ENCODE measurements around the gene BRI3BP.
"Not testable (repeated sequence)": the region's sequence is repeated elsewhere in the genome, so short reads cannot be mapped to it uniquely, and the experiment has no call there.

BRI3BP gene

DNA sequence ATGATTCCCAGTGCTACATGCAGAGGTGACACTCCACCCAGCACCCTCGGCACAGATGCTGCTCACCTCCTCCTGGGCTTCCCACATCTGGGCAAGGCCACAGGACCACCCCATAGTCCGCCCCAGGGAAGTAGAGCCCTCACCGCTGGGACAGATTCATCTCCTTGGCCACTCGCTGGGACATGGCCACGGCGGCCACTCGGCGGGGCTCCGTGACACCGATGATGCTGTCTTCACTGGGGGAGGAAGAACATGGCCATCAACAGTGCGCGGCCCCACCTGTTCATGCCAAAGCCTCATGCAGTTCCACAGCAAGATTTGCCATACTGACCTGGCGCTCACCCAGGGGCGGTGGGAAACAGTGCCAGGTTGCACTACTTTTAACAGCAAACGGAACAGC lies 18.2 kb upstream of the BRI3BP start:
- DNase-seq: no peak

DNA sequence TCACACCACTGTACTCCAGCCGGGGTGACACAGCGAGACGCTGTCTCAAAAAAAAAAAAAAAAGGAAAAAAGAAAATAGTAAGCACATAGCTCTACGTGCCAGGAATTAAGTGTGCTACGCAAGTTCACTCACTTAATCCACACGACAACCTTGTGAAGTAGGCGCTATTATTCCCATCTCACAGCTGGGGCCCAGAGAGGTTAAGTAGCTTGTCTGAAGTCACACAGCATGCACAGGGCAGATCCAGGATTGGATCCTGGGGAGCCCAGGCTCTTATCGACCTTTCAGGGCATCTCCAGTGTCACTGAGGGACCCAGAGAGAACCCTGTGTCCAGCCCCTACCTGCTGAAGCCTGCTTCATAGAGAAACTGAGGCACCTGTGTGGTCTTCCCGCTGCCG lies 16.4 kb upstream of the BRI3BP start:
- DNase-seq: no peak

DNA sequence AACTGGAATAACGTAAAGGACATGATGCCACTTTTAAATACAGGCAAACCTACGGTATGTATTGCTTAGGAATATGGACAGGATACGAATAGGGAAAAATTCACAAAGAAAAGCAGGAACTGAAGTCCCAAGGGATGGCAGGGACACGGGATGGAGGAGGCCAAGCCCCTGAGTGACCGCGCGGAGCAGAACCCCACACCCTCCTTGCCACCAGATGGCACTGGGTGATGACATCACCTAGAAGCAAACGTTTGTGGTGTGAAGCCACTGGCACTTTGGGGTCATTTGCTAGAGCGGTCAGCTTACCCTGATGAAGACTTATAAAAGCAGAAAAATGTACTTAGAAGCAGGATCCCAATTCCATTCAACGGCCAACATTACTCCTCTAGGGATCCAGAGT lies 13.9 kb upstream of the BRI3BP start:
- no peak for DNase-seq

DNA sequence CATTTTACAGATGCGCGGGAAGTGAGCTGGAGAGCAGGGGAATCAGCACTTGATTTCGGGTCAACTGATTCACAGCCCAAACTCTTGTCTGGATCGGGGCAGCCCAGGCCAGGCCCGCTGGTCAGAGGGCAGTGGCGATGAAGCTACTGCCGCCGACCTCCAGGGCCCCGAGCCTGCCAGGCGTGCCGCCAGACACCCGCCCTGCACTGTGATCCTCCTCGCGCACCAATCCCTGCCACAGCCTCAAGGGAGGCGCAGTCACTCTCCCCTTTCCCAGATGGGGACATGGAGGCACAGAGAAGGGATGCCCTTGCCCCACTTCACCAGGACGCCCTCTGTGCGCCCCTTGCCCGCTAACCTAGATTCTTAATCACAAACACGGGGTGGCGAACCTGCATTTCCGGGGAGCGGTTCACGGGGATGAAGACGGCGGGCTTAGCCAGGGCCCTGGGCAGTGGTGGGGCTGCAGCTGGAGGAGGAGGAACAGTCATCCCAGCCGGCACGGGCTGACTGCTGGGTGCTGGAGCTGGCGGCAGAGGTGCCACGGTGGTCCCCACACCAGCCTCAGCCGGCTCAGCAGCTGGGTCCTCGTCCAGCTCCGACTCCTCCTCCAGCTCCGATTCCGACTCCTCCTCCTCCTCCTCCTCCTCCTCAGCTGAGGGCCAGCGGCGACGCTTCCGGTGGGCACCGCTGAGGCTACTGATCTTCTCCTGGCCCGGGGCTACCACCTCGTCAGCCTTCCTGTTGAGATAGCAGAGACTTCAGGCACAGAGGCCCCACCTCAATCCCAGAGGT lies 13.2 kb upstream of the BRI3BP start:
- no peak for DNase-seq

DNA sequence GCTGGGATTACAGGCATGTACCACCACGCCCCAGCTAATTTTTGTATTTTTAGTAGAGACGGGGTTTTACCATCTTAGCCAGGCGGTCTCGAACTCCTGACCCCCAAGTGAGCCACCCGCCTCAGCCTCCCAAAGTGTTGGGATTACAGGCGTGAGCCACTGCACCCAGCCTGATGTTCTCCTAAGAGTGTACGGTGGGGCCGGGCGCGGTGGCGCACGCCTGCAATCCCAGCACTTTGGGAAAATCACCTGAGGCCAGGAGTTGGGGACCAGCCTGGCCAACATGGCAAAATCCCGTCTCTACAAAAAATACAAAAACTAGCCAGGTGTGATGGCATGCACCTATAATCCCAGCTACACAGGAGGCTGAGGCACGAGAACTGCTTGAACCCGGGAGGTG lies 6.6 kb upstream of the BRI3BP start:
- not testable (repeated sequence) for DNase-seq

DNA sequence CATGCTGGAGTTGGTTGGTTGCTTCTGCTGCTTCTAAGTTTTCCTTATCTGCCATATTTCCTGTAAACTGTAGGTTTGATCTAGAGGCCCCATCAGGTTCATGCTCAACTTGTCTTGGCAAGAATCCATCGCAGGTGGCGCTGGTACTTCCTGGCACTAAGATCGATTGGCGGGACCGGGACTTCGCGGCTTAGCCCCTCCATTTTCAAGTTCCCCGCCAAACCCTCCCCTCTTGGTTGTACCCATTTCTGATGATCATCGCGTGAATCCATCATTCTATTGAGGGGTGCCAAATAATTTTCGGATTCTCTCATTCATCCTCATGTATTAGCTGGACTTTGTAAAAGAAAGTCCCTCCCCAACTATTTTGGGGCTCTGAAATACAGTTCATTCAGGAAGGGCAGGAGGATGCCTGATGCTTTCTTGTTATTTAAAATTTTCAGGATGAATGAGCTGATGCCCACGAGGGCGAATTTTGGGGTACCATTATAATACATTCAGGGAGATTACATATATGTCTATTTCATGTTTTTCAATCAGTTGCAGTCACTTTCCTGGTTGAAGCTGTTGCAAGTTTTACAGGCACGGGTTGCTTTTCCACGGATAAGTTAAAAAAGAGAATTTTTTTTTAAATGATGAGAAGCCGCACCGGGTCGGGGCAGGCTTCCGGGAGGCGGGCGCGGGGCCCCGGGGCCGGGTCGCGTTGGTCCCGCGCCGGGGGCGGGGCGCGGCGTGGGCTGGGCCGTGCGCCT lies 395 bp upstream of the BRI3BP start:
- peak; percentile 89 for DNase-seq

DNA sequence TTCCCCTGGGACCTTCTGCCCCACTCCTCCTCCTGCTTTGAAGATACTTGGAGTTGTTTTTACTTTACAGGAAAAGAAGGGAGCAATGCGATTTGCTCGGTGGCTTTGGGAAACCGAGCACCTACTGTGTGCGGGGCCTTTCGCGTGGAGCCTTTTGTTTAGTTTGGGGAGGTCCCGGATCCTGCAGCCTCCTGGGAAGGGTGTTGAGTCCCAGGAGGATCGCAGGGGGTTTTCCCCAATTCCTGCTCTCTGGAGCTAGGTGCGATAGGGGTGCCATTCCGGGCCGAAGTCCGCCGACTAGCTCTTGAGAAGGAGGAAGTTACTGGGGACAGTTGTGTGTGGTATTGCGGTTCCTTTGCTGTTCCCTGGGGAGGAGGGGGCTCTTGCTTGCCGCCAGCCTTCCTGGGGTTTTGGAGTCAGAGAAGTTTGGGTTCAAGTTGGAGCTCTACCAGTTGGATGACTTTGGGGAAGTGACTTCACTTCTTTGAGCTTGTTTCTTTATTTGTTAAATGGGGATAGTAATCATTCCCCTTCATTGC lies 1.1 kb downstream of the BRI3BP start:
- peak; percentile 73 for DNase-seq

DNA sequence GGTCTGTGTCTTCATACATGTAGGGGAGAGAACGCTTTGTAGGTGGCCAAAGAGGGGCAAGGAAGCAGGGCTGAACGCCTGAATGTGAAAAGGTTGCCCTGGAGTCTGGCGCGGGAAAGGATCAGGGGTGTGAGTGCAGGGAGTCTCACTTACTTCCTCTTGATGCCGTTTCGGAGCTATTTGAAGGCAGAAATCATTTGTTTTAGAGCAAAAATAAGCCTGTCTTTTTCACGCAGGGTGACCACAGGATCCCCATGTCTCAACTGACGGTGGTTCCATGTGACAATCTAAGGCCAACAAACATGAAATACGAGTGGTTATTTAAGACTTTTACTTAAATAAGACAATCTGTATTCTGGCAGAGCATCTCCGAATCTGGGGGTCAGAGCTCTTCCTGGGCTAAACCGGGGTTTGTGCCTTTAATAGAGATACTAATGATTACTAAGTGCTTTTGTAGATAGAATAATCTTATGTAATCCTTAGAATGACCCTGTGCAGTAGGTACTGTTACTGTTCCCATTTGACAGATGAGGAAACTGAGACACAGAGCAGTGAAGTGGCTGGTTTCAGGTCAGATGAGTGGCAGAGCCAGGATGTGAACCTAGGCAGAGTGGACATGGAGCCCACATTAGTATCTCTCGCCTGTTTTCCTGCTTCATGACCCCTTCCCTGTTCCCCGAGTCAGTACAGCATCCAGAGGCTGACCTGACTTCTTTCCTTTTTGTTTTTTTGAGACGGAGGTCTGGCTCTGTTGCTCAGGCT lies 1.9 kb downstream of the BRI3BP start:
- DNase-seq: peak; percentile 71

DNA sequence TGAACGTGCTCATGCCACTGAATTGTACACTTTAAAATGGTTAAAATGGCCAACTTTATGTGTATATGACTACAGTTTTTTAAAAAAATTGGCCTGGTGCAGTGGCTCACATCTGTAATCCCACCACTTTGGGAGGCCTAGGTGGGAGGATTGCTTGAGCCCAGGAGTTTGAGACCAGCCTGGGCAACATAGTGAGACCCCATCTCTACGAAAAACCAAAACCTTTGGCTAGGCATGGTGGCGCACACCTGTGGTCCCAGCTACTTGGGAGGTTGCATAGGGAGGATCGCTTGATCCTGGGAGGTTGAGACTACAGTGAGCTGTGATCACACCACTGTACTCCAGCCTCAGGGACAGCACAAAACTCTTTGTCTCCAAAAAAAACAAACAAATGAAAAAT lies 5.3 kb downstream of the BRI3BP start:
- no peak for DNase-seq

DNA sequence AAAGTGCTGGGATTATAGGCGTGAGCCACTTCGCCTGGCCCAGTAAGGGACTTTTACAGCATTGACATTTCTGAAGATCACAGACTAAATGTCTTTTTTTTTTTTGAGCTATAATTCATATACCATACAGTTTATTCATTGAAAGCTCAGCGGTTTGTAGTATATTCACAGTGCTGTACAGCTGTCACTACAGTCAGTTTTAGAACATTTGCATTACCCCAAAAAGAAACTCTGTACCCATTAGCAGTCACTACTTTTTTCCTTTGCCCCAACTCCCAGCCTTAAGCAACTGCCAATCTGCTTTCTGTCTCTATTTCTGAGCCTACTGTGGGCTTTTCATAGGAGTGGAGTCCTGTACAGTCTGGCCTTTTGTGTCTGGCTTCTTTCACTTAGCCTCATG lies 8.2 kb downstream of the BRI3BP start:
- DNase-seq: no peak

DNA sequence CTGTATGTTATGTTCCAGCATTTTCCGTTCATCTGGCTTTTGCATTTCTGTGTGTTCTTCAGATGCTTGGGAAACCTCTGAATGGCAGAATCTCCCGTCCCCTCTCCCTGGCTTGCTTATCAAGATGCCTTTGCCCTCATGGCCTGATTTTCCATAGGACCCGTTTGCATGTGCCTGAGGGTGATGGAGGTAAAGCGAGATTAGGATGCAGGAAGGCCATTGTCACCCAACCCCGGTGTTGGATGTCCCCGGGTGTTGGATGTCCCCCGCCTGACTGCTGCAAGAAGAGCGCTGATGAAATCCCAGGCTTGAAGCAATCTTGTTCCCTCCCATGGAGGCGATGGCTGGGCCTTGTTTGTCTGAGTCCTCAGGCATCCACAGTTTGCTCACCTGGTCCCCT lies 9.6 kb downstream of the BRI3BP start:
- DNase-seq: no peak

DNA sequence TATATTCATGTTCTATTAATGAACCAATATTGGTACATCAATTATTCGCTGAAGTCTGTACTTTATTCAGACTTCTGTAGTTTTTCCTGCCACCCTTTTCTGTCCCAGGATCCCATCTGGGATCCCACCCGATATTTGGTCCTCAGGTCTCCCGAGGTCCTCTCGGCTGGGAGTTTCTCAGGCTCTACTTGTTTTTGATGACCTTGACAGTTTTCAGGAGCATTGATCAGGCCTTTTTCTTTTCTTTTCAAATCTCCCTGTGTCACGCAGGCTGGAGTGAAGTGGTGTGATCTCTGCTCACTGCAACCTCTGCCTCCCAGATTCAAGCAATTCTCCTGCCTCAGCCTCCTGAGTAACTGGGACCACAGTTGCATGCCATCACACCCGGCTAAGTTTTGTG lies 11.2 kb downstream of the BRI3BP start:
- no peak for DNase-seq

DNA sequence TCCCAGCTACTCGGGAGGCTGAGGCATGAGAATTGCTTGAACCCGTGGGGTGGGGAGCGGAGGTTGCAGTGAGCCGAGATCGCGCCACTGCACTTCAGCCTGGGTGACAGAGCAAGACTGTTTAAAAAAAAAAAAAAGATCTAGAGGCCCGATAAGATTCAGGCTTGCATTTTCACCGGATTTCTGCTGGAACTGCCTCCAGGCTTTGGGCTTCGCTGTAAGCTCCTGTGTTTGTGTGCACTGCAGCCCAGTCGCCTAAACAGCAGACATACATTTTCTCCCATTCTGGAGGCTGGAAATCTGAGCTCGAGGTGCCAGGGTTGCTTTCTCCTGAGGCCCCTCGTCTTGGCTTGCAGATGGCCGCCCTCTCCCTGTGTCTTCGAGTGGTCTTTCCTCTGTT lies 12.2 kb downstream of the BRI3BP start:
- DNase-seq: no peak

DNA sequence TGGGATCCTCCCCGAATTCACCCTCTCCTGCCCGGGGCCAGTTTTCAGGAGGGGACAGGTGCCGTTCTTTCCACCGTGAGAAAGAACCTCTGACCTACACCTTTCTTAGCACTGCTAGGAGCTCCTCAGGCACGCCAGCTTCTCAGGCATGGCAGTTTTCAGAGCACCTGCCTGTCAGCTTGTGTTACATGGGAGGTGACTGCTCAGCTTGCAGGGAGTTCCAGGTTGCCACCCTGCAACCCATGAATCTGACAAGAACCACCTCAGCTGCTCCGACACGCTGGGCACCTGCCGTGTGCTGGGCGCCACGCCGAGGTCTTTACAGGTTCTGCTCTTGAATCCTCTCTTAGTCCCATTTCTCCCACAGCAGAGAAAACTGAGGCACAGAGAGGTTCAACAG lies 12.9 kb downstream of the BRI3BP start:
- no peak for DNase-seq

DNA sequence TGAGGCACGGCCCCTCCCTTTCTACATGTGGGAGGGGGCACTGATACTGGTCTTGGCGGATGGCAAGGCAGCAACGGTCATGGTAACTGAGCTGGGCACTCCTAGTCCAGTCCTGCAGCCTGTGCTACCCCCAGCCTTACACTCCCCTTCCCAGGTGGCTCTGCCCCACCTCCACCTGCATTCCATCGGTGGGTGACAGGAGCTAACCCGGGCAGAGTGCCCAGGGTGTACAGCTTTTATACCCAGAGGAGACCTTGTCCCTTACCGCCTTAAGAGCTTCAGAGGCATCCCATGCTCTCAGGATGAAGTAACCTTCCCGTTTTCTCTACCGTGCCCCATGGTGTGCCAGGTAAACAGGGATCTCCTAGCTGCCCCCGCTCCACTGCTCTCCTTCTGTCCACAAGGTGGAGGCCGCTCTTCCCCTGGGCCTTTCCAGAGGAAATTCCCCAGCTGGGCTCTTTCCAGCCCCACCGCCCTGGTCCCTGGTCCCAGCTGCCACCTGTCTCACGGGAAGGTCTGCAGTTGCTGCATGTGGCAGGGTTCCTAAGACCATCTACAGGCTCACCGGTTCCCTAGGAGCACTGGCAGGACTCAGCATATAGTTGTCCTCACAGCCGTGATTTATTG lies 20.5 kb downstream of the BRI3BP start:
- DNase-seq: no peak

DNA sequence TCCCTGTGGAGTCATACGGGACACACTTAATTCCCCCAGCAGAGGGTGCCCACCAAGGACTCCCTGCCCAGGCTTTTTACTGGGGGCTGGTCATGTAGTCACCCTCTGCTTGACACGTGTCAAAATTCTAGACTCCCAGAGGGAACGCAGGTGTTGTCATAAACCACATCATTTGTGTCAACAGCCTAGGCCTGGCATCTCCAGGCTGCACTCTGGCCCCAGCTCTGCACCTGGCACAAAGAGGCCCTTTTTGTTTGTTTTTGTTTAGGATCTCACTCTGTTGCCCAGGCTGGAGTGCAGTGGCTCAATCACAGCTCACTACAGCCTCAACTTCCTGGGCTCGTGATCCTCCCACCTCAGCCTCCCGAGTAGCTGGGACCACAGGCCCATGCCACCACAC lies 21.1 kb downstream of the BRI3BP start:
- no peak for DNase-seq

DNA sequence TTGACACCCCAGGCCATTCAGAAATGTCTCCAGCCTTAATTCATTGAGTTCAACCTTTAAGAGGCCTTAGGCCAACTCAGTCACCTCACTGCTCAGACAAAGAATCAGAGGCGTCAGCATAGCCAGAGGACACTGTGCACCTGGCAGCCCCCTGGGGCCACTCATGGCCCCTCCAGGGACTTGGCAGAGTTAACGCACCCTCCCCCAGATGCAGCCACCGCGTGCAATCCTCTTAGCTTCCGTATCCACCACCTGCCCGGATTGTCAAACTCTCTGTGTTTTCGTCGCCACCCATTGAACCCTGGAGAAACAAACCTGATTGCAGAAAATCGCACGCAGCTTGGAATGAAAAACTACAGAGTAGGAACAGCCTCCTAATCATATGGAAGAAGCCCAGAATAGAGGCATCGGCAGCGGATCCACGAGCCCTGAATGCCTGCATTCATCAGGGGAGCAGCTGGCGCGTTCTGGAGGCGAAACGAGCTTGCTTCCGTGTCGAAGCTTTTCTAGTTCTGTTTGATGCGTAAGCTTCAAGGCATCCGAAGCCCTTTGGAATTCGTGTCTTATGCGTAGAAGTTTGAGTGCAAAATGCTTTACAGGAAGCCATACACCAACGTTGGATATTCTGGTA lies 22.4 kb downstream of the BRI3BP start:
- DNase-seq: no peak

DNA sequence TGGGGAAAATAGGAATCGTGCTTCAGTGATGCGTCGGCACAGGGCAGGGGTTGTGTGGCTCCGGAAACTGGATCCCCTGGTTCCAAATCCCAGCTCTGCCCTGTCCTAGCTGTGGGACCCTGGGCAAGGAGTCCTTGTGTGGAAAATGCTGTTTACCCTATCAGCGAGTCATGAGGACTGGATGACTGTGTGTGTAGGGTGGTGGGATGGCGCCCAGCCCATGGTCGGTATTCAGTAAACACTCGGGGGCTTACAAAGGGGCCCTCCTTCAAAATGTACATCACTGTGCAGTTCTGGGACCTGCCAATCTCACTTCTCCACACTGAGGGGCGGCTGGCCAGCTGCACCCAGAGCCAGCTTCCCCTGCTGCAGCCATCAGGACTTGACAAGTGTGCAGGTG lies 24.4 kb downstream of the BRI3BP start:
- no peak for DNase-seq

DNA sequence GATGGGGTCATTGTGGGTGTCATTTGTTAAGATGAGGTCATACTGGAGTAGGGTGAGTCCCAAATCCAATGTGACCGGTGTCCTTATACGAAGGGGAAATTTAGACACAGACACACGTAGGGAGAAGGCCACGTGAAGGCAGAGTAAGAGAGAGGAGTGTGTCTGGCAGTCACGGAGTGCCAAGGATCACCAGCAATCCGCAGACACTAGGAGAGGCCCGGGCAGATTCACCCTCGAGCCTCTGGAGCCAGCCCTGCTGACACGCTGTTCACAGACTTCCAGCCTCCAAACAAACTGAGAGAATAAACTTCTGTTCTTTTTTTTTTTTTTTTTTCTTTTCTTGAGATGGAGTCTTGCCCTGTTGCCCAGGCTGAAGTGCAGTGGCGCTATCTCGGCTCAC lies 24.9 kb downstream of the BRI3BP start:
- DNase-seq: no peak

DNA sequence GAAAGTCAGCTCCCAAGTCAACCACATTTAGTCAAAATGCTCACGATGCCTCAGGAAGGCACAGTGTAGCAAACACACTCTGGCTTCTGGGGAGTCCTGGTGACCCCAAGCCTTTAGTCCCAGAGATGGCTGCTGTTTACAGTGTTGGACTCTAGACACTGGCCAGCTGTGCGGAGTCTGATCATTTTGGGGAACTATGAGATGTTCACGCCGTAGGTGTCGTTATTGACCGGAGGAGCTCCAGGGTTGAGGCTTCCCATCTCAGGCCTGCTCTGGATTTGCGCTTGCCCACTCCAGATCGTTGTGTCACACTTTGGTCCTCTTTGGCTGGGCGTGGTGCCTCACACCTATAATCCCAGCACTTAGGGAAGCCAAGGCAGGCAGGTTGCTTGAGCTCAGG lies 27.7 kb downstream of the BRI3BP start:
- no peak for DNase-seq

DNA sequence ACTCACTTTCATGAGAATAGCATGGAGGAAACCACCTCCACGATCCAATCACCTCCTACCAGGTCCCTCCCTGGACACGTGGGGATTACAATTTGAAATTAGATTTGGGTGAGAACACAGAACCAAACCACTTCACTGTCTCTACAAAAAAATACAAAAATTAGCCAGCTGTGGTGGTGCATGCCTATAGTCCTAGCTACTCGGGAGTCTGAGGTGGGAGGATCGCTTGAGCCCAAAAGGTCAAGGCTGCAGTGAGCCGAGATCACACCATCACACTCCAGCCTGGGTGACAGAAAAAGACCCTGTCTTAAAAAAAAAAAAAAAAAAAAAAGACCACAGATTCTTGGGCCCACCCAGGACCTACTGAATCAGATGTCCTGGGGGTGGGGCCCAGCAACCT lies 28.3 kb downstream of the BRI3BP start:
- no peak for DNase-seq

DNA sequence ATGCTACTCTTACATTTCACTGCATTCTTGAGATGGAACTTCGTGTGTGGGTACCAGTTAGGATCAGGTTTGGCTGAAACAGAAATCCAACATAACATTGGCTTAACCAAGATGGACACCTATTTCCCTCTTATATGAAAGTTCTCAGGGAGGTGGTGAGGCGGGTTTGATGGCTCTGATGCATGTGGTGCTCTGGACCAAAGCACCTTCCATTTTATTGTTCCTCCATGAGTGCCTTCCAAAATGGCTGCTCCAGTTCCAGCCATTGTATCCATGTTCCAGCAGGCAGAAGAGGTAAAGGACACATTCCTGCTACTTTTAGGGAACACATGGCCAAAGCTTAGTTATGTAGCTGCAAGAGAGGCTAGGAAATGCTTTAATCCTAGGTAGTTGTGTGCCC lies 29.6 kb downstream of the BRI3BP start:
- DNase-seq: no peak
